Heart right ventricle (tissue), 16 donors: ENCODE measurements around the gene ADPRS. TPM values are rescaled to one million over a fixed set of nuclear protein-coding genes. Genes with fewer than 3 reads are reported as not detected.

Source experiments
- ATAC-seq, 8 donors: fragments of 200-7000 bp; cut with Tn5 transposase; one replicate each; pipeline ENCODE4 v1.9.1; 2020; ENCODE audit warnings: mild to moderate bottlenecking in 8 of 8, moderate library complexity in 8 of 8, moderate number of reproducible peaks in 1 of 8
- DNase-seq, 2 donors: peaks; one replicate each; pipeline ENCODE4 v3.0.0-alpha.2; 2020
- H3K27ac ChIP-seq, 10 donors: fragments of 200-600 bp; sonication (generic) in 2 of 10; one replicate each; pipeline versions ENCODE4 v1.5.0 to v1.8.0; 2020 to 2022; ENCODE audit warnings: mild to moderate bottlenecking in 3 of 10
- H3K27me3 ChIP-seq, 7 donors: fragments of 200-600 bp; one replicate each; pipeline ENCODE4 v1.8.0; 2021 to 2022; ENCODE audit warnings: mild to moderate bottlenecking in 2 of 7
- H3K36me3 ChIP-seq, 9 donors: fragments of 200-600 bp; sonication (generic) in 1 of 9; one replicate each; pipeline versions ENCODE4 v1.5.0 to v1.8.0; 2020 to 2022; ENCODE audit warnings: mild to moderate bottlenecking in 2 of 9
- H3K4me1 ChIP-seq, 9 donors: fragments of 200-600 bp; sonication (generic) in 1 of 9; one replicate each; pipeline versions ENCODE4 v1.5.0 to v1.8.0; 2020 to 2022; ENCODE audit warnings: mild to moderate bottlenecking in 4 of 9
- H3K4me3 ChIP-seq, 10 donors: fragments of 200-600 bp; sonication (generic) in 2 of 10; one replicate each; pipeline versions ENCODE4 v1.5.0 to v1.8.0; 2020 to 2022; ENCODE audit warnings: mild to moderate bottlenecking in 7 of 10, moderate library complexity in 2 of 10
- H3K9me3 ChIP-seq, 11 donors: fragments of 200-600 bp in 10 of 11; sonication (generic) in 2 of 11; one replicate each; pipeline versions ENCODE4 v1.5.0 to v1.8.0; 2013 to 2022; ENCODE audit warnings: mild to moderate bottlenecking in 2 of 11, control low read depth in 1 of 11, moderate library complexity in 1 of 11
- WGBS, 2 donors: extraction: QIAGEN DNeasy Blood & Tissue Kit; methylation state at CpG; one replicate each; pipeline ENCODE4 v1.1.7; 2013; ENCODE audit warnings: inconsistent platforms in 1 of 2; 5-methylcytosine and 5-hydroxymethylcytosine counted together
- intact Hi-C, 10 donors: fragments of 100-400 bp; cut with DNase I; formaldehyde crosslinking; loops; one replicate each; pipeline versions ENCODE4 v1.11.1 to v1.14.2; 2022
- polyA plus RNA-seq, 2 donors: library from polyadenylated mRNA; stranded (reverse); fragments of 200-250 nt; gene quantifications; one replicate each; pipeline ENCODE4 v1.2.3, GENCODE V29; 2013
- total RNA-seq, 10 donors: library from RNA; stranded (reverse); fragmentation: NEBNext Ultra II Directional in 3 of 10; extraction: Animal tissue kit (Norgen Biotek cat#: 25700) in 3 of 10; gene quantifications; one replicate each; pipeline versions ENCODE4 v1.2.1 to v1.2.4, GENCODE V29; 2021 to 2023
- TF ChIP-seq, protein P1 (sequence below), 9 donors: fragments of 200-600 bp; sonication (generic) in 2 of 9; IDR thresholded peaks; one replicate each; pipeline versions ENCODE4 v1.5.0 to v1.8.0; 2021 to 2022; ENCODE audit warnings: antibody characterized with exemption in 9 of 9, mild to moderate bottlenecking in 5 of 9, moderate library complexity in 1 of 9
- donor health status: Arrhythmogenic right ventricular cardiomyopathy.
- donor health status: ischemic (EF 13 %, LVEDD 7.1; RV severe dilation, severe dysfunction).
- donor health status: healthy with polysubstance abuse.
- donor health status: DM: no; HTN: yes; CAD: no.
- donor health status: DM: no; HTN: no; CAD: no.
- donor health status: ischemic (EF 25% LVEDD 6.9; RV normal size, moderate dysfunction).
- donor health status: ischemic (EF 25% LVEDD 5.7; RV mildly dilated, moderate dysfunction).
- donor health status: healthy.
- donor health status: DM: yes; HTN: yes; CAD: no.
- donor health status: Ischemic cardiomyopathy.
- donor health status: ischemic (EF 35%, LVEDD 5.7; RV mildly dilated, moderate dysfunction).
- donor health status: nonischemic (EF 11% LVEDD 7.7; RV severe dilation, severe dysfunction).
- donor health status: DM: yes; HTN: yes; CAD: no.
- donor health status: PGD.
- donor health status: ischemic (EF 29% LVEDD 5.4; RV normal size, mild dysfunction).
- donor health status: nonischemic (EF 23%, LVEDD 6.1; RV moderate dilation, normal function).

The ADPRS gene
- total and polyA plus RNA-seq, 12 donors: 11.0 to 24.3 (median 15.6) TPM

GRCh38 chr1:36095760-36096405 lies 7.2 kb downstream of the ADPRS start:
- DNase-seq (no peak), ATAC-seq (peak in 1 of 8 donors; percentile 23)
- no peaks in the 10 kb centered on the region for H3K9me3 ChIP-seq
- no peak overlapping the region for H3K4me3 ChIP-seq
- intact Hi-C loops: loop anchor here in 8 of 10 donors (2.0 to 10.0 kb wide), 10 partner anchors 36 to 329 kb away; no protein-coding TSS in a partner anchor
- TF ChIP-seq, protein P1, sequence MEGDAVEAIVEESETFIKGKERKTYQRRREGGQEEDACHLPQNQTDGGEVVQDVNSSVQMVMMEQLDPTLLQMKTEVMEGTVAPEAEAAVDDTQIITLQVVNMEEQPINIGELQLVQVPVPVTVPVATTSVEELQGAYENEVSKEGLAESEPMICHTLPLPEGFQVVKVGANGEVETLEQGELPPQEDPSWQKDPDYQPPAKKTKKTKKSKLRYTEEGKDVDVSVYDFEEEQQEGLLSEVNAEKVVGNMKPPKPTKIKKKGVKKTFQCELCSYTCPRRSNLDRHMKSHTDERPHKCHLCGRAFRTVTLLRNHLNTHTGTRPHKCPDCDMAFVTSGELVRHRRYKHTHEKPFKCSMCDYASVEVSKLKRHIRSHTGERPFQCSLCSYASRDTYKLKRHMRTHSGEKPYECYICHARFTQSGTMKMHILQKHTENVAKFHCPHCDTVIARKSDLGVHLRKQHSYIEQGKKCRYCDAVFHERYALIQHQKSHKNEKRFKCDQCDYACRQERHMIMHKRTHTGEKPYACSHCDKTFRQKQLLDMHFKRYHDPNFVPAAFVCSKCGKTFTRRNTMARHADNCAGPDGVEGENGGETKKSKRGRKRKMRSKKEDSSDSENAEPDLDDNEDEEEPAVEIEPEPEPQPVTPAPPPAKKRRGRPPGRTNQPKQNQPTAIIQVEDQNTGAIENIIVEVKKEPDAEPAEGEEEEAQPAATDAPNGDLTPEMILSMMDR (IDR thresholded peaks at IDR 0.05): no peak
- H3K4me1 ChIP-seq: peaks cover 3 to 55% (median 45%) of the 10 kb centered on the region in 9 donors
- WGBS, 2 donors: 55 to 63% methylated on average over 15 of the region's 15 CpGs
- H3K36me3 ChIP-seq: peaks cover 0 to 61% (median 26%) of the 10 kb centered on the region in 9 donors
- peak overlapping the region in 3 of 10 donors; percentile 15 to 42 (median 40) for H3K27ac ChIP-seq
- no peaks in the 10 kb centered on the region for H3K27me3 ChIP-seq

GRCh38 chr1:36096500-36097432 lies 8.1 kb downstream of the ADPRS start:
- Histone ChIP-seq H3K4me1 (peaks cover 3 to 50% (median 40%) of the 10 kb centered on the region in 9 donors), H3K27ac (peak overlapping the region in 4 of 10 donors; percentile 10 to 40 (median 28)), H3K4me3 (no peak overlapping the region), H3K36me3 (peaks cover 0 to 52% (median 22%) of the 10 kb centered on the region in 9 donors), H3K9me3 (no peaks in the 10 kb centered on the region), H3K27me3 (no peaks in the 10 kb centered on the region)
- intact Hi-C loops: loop anchor here in 8 of 10 donors (2.0 to 10.0 kb wide), 10 partner anchors 36 to 328 kb away; no protein-coding TSS in a partner anchor
- DNase-seq (no peak), ATAC-seq (no peak)
- TF ChIP-seq, protein P1 (IDR thresholded peaks at IDR 0.05): no peak
- WGBS, 2 donors: 67 to 68% methylated on average over 16 of the region's 16 CpGs

GRCh38 chr1:36097693-36098585 lies 9.2 kb downstream of the ADPRS start:
- H3K36me3 ChIP-seq: peaks cover 0 to 40% (median 19%) of the 10 kb centered on the region in 9 donors
- TF ChIP-seq, protein P1 (IDR thresholded peaks at IDR 0.05): no peak
- no peak overlapping the region for H3K27ac ChIP-seq
- WGBS, 2 donors: 94 to 95% methylated on average over 33 of the region's 33 CpGs
- H3K4me1 ChIP-seq: peaks cover 3 to 47% (median 37%) of the 10 kb centered on the region in 9 donors
- DNase-seq (no peak), ATAC-seq (no peak)
- H3K9me3 ChIP-seq: no peaks in the 10 kb centered on the region
- H3K27me3 ChIP-seq: no peaks in the 10 kb centered on the region
- intact Hi-C loops: loop anchor here in 8 of 10 donors (2.0 to 10.0 kb wide), 12 partner anchors 34 to 327 kb away; no protein-coding TSS in a partner anchor
- no peak overlapping the region for H3K4me3 ChIP-seq
